ENCODE measurements around the gene SON. TPM values are rescaled to one million over a fixed set of nuclear protein-coding genes. Genes with fewer than 3 reads are reported as not detected.
A peak's percentile ranks its signal among the peaks of the same experiment; 100 is the strongest.
"Not testable (repeated sequence)": the region's sequence is repeated elsewhere in the genome, so short reads cannot be mapped to it uniquely, and the experiment has no call there.

Gene SON
- total RNA-seq, 1 donor from 2014 or later: 329 TPM

DNA sequence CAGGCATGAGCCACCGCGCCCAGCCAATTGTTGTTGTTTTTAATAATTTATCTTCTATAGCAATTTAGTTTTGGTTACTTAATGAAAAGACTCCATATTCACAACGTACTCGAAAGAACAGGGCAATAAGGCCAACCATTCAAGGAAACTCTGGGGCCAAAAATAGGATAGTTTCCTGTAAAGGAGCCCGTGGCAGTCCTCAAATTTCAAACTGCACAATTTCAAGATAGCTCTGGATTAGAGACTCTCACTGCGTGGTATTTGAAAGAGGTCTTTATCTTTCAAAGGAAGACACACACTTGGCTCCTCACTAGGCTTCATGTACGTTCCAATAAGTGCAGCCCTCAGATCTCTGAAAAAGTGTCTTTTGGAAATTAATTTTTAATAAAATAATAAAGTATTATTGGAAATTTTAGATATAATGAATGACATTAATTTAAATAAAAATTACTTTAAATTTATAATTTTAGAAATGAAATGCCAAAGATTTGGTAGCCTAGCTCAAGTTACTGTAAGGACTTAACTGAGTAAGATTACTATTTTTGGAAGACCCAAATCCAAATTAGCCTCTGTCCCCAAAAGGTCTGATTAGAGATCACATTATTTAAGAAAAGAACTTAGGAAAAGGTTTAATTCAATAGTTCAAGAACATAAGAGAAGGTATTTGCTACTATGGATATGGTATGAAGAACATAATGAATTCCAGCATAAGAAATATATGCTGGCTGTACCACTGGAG lies 68.3 kb downstream of the SON start:
- TF ChIP-seq CTCF (conservative IDR thresholded peaks at IDR 0.05): no peak
- no peaks in the 10 kb centered on the region for H3K4me1 Mint-ChIP-seq (ENCODE audit: unreplicated experiment)
- H3K9me3 Mint-ChIP-seq: no peaks in the 10 kb centered on the region
- no peaks in the 10 kb centered on the region for H3K27me3 Mint-ChIP-seq
- H3K36me3 Mint-ChIP-seq: peaks cover 11% of the 10 kb centered on the region
- H3K4me3 Mint-ChIP-seq: no peak overlapping the region
- no peak overlapping the region for H3K27ac Mint-ChIP-seq
- no peak for DNase-seq (ENCODE audit: extremely low spot score, unreplicated experiment)

- DNase-seq (ENCODE audit: extremely low spot score, unreplicated experiment); H3K9me3 Mint-ChIP-seq; H3K27me3 Mint-ChIP-seq; H3K4me3 Mint-ChIP-seq; H3K4me1 Mint-ChIP-seq (ENCODE audit: unreplicated experiment): not testable (repeated sequence)
- peaks cover 40% of the 10 kb centered on the region for H3K36me3 Mint-ChIP-seq
- peak overlapping the region; percentile 3 for H3K27ac Mint-ChIP-seq
These were observed 74.7 kb downstream of the SON start for GRCh38 chr21:33617565-33617964.

GRCh38 chr21:33618407-33618806 lies 75.6 kb downstream of the SON start:
- DNase-seq (ENCODE audit: extremely low spot score, unreplicated experiment): no peak
- no peak overlapping the region for H3K27ac Mint-ChIP-seq
- no peak for TF ChIP-seq CTCF (conservative IDR thresholded peaks at IDR 0.05)
- H3K4me3 Mint-ChIP-seq: no peak overlapping the region
- peaks cover 8% of the 10 kb centered on the region for H3K4me1 Mint-ChIP-seq (ENCODE audit: unreplicated experiment)
- peaks cover 38% of the 10 kb centered on the region for H3K36me3 Mint-ChIP-seq
- peaks cover 5% of the 10 kb centered on the region for H3K9me3 Mint-ChIP-seq
- H3K27me3 Mint-ChIP-seq: no peaks in the 10 kb centered on the region

GRCh38 chr21:33619726-33620125 lies 76.9 kb downstream of the SON start:
- TF ChIP-seq CTCF (conservative IDR thresholded peaks at IDR 0.05): no peak
- no peak for DNase-seq (ENCODE audit: extremely low spot score, unreplicated experiment)
- Mint-ChIP-seq H3K27ac (no peak overlapping the region), H3K4me3 (no peak overlapping the region), H3K27me3 (no peaks in the 10 kb centered on the region), H3K4me1 (ENCODE audit: unreplicated experiment) (peaks cover 8% of the 10 kb centered on the region), H3K36me3 (peaks cover 34% of the 10 kb centered on the region), H3K9me3 (peaks cover 5% of the 10 kb centered on the region)

- no peaks in the 10 kb centered on the region for H3K27me3 Mint-ChIP-seq
- peaks cover 33% of the 10 kb centered on the region for H3K36me3 Mint-ChIP-seq
- no peak for TF ChIP-seq CTCF (conservative IDR thresholded peaks at IDR 0.05)
These were observed 79.4 kb downstream of the SON start for GRCh38 chr21:33622253-33622652.

GRCh38 chr21:33626151-33626550 lies 83.3 kb downstream of the SON start:
- not testable (repeated sequence) for DNase-seq (ENCODE audit: extremely low spot score, unreplicated experiment); H3K27ac Mint-ChIP-seq; H3K4me3 Mint-ChIP-seq; H3K27me3 Mint-ChIP-seq; H3K4me1 Mint-ChIP-seq (ENCODE audit: unreplicated experiment); H3K9me3 Mint-ChIP-seq
- H3K36me3 Mint-ChIP-seq: peaks cover 27% of the 10 kb centered on the region

More at GRCh38 chr21:33622253-33622652, 79.4 kb downstream of the SON start:
- Mint-ChIP-seq H3K4me1 (ENCODE audit: unreplicated experiment) (peaks cover 8% of the 10 kb centered on the region), H3K4me3 (no peak overlapping the region), H3K9me3 (peaks cover 5% of the 10 kb centered on the region), H3K27ac (no peak overlapping the region)
- DNase-seq (ENCODE audit: extremely low spot score, unreplicated experiment): no peak

Other genes starting within 250 kb of the SON start
- gene IFNAR1, start 218.1 kb upstream of the SON start, total RNA-seq (ENCODE audit: low replicate concordance): 26.4 and 28.6 TPM in 2 replicates
- gene IFNGR2, start 139.6 kb upstream of the SON start, total RNA-seq (ENCODE audit: low replicate concordance): 39.0 and 40.4 TPM in 2 replicates
- gene TMEM50B, start 63.1 kb upstream of the SON start, total RNA-seq (ENCODE audit: low replicate concordance): 34.2 and 44.7 TPM in 2 replicates
- gene DNAJC28, start 51.3 kb upstream of the SON start, total RNA-seq (ENCODE audit: low replicate concordance): 2.3 and 3.0 TPM in 2 replicates
- gene GART, start 921 bp upstream of the SON start, total RNA-seq (ENCODE audit: low replicate concordance): 63.6 and 107 TPM in 2 replicates
- 17.3 and 27.4 TPM in 2 replicates for gene DONSON, start 45.6 kb downstream of the SON start, total RNA-seq (ENCODE audit: low replicate concordance)
- gene CRYZL1, start 98.7 kb downstream of the SON start, total RNA-seq (ENCODE audit: low replicate concordance): 36.8 and 50.4 TPM in 2 replicates
- gene ITSN1, start 99.5 kb downstream of the SON start, total RNA-seq (ENCODE audit: low replicate concordance): 44.7 and 89.1 TPM in 2 replicates